Right hindlimb (tissue), 1 donor: Measurements from ENCODE around the gene SLC12A6.
"Not testable (repeated sequence)": the region's sequence is repeated elsewhere in the genome, so short reads cannot be mapped to it uniquely, and the experiment has no call there.

Experiments
- DNase-seq: peaks from one replicate; pipeline ENCODE4 v3.0.0-alpha.2; 2018

Gene SLC12A6

GRCh38 chr15:34337557-34338306 is at the start of gene SLC12A6:
Gene SLC12A6 (minus strand): TSS chr15:34337781. CDS start chr15:34336680, 1,101 bp downstream.
- peak; percentile 93 for DNase-seq

GRCh38 chr15:34381829-34382521 is 44.4 kb upstream of the SLC12A6 start:
- DNase-seq: not testable (repeated sequence)

- not testable (repeated sequence) for DNase-seq
Observed at GRCh38 chr15:34380491-34380890, 42.9 kb upstream of the SLC12A6 start.

GRCh38 chr15:34376856-34377255 is 39.3 kb upstream of the SLC12A6 start:
- no peak for DNase-seq

- DNase-seq: not testable (repeated sequence)
Observed at GRCh38 chr15:34375541-34375940, 38.0 kb upstream of the SLC12A6 start.

- DNase-seq: no peak
Observed at GRCh38 chr15:34374816-34375215, 37.2 kb upstream of the SLC12A6 start.

- no peak for DNase-seq
Observed at GRCh38 chr15:34373951-34374350, 36.4 kb upstream of the SLC12A6 start.

- no peak for DNase-seq
Observed at GRCh38 chr15:34370643-34371042, 33.1 kb upstream of the SLC12A6 start.

- no peak for DNase-seq
Observed at GRCh38 chr15:34370129-34370528, 32.5 kb upstream of the SLC12A6 start.

- peak; percentile 90 for DNase-seq
Observed at GRCh38 chr15:34367101-34368081, 29.8 kb upstream of the SLC12A6 start, which contains the start of gene LPCAT4. Gene LPCAT4 (minus strand): TSS chr15:34367196. CDS start chr15:34367100, 96 bp downstream.

- peak; percentile 74 for DNase-seq
Observed at GRCh38 chr15:34366271-34367065, 28.9 kb upstream of the SLC12A6 start.

GRCh38 chr15:34365836-34366235 is 28.3 kb upstream of the SLC12A6 start:
- DNase-seq: no peak

GRCh38 chr15:34365091-34365825 is 27.7 kb upstream of the SLC12A6 start:
- no peak for DNase-seq

GRCh38 chr15:34364041-34364440 is 26.5 kb upstream of the SLC12A6 start:
- DNase-seq: no peak

- DNase-seq: no peak
Observed at GRCh38 chr15:34362047-34362773, 24.6 kb upstream of the SLC12A6 start.

- no peak for DNase-seq
Observed at GRCh38 chr15:34361278-34361677, 23.7 kb upstream of the SLC12A6 start.

GRCh38 chr15:34360298-34360697 is 22.7 kb upstream of the SLC12A6 start:
- no peak for DNase-seq

GRCh38 chr15:34359416-34359815 is 21.8 kb upstream of the SLC12A6 start:
- no peak for DNase-seq

GRCh38 chr15:34358948-34359347 is 21.4 kb upstream of the SLC12A6 start:
- no peak for DNase-seq

- DNase-seq: no peak
Observed at GRCh38 chr15:34358367-34358766, 20.8 kb upstream of the SLC12A6 start.

- no peak for DNase-seq
Observed at GRCh38 chr15:34357653-34358052, 20.1 kb upstream of the SLC12A6 start.
